Measurements from ENCODE around the gene XRCC1. TPM values are rescaled to one million over a fixed set of nuclear protein-coding genes. Genes with fewer than 3 reads are reported as not detected.

The XRCC1 gene
- total RNA-seq, 1 experiment from 2014 or later = 20.1 TPM

DNA sequence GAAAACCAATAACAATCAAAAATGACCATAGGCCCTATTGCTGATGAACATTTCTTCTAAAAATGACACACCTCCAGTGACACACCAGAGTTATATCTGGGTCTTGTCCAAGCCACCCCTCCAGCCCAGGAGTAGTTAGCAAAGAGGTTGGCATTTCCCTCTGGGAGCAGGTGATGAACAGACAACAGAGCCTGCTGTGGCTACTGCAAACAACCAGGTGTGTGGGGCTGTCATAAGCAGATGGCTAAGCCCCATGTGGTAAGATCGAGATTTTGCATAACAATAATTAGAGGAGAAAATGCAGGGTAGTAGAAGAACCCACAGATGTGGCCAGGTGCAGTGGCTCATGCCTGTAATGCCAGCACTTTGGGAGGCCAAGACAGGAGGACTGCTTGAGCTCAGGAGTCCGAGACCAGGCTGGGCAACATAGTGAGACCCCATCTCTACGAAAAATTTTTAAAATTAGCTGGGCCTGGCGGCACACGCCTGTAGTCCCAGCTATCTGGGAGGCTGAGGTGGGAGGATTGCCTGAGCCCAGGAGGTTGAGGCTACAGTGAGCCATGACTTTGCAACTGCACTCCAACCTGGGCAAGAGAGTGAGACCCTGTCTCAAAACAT is 5.0 kb downstream of the XRCC1 start:
- ChIA-PET POLR2A (no interaction called here), CTCF (no interaction called here)
- Histone ChIP-seq H3K27ac (ENCODE audit: low read length) (no peak overlapping the region), H3K4me1 (ENCODE audit: control insufficient read depth, insufficient read depth, low read length) (peaks cover 3% of the 10 kb centered on the region; the same call in 1 of the 2 replicates), H3K4me3 (ENCODE audit: low read depth in 2 of 2, low read length in 2 of 2) (no peak overlapping the region), H3K36me3 (ENCODE audit: control insufficient read depth, insufficient read depth, low read length) (peaks cover 7% of the 10 kb centered on the region; the same call in 1 of the 2 replicates), H3K9me3 (ENCODE audit: control insufficient read depth, insufficient read depth, low read depth, low read length) (no peaks in the 10 kb centered on the region), H3K27me3 (ENCODE audit: control insufficient read depth, insufficient read depth, low read length) (no peaks in the 10 kb centered on the region)
- BruUV-seq (replicated peaks) = no TSS peak
- intact Hi-C loops (cut with micrococcal nuclease; ENCODE audit: unreplicated experiment) (no loop called here), in situ Hi-C loops (cut with HindIII; ENCODE audit: low pct_unique_long_range_greater_than_20kb, low sequenced_read_pairs) (no loop called here)
- ATAC-seq = no peak
- no peak for TF ChIP-seq POLR2AphosphoS5 (IDR thresholded peaks at IDR 0.05; ENCODE audit: low read depth, low read length)
- TF ChIP-seq SIN3A (IDR thresholded peaks at IDR 0.05; ENCODE audit: borderline replicate concordance, insufficient read depth, low read depth, low read length) = no peak
- no peak for TF ChIP-seq TCF7L2 (IDR thresholded peaks at IDR 0.05; ENCODE audit: low read depth, low read length)
- TF ChIP-seq, protein P1, sequence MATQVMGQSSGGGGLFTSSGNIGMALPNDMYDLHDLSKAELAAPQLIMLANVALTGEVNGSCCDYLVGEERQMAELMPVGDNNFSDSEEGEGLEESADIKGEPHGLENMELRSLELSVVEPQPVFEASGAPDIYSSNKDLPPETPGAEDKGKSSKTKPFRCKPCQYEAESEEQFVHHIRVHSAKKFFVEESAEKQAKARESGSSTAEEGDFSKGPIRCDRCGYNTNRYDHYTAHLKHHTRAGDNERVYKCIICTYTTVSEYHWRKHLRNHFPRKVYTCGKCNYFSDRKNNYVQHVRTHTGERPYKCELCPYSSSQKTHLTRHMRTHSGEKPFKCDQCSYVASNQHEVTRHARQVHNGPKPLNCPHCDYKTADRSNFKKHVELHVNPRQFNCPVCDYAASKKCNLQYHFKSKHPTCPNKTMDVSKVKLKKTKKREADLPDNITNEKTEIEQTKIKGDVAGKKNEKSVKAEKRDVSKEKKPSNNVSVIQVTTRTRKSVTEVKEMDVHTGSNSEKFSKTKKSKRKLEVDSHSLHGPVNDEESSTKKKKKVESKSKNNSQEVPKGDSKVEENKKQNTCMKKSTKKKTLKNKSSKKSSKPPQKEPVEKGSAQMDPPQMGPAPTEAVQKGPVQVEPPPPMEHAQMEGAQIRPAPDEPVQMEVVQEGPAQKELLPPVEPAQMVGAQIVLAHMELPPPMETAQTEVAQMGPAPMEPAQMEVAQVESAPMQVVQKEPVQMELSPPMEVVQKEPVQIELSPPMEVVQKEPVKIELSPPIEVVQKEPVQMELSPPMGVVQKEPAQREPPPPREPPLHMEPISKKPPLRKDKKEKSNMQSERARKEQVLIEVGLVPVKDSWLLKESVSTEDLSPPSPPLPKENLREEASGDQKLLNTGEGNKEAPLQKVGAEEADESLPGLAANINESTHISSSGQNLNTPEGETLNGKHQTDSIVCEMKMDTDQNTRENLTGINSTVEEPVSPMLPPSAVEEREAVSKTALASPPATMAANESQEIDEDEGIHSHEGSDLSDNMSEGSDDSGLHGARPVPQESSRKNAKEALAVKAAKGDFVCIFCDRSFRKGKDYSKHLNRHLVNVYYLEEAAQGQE (IDR thresholded peaks at IDR 0.05; ENCODE audit: insufficient read depth in 1 of 2, low read depth in 2 of 2, low read length in 1 of 2) = no peak
- TF ChIP-seq CTCF (IDR thresholded peaks at IDR 0.05) = no peak
- no peak for DNase-seq (ENCODE audit: low read depth, low spot score)

GRCh38 chr19:43569657-43570056 is 5.7 kb downstream of the XRCC1 start:
- CTCF ChIA-PET = no interaction called here

More at GRCh38 chr19:43569657-43570056, 5.7 kb downstream of the XRCC1 start:
- ATAC-seq (no peak), DNase-seq (ENCODE audit: low read depth, low spot score) (no peak)
- no peak overlapping the region for H3K27ac ChIP-seq (ENCODE audit: low read length)
- no TSS peak for BruUV-seq (replicated peaks)
- peaks cover under 1% of the 10 kb centered on the region; the same call in 1 of the 2 replicates for H3K36me3 ChIP-seq (ENCODE audit: control insufficient read depth, insufficient read depth, low read length)
- H3K9me3 ChIP-seq (ENCODE audit: control insufficient read depth, insufficient read depth, low read depth, low read length) = no peaks in the 10 kb centered on the region
- intact Hi-C loops (cut with micrococcal nuclease; ENCODE audit: unreplicated experiment) (no loop called here), in situ Hi-C loops (cut with HindIII; ENCODE audit: low pct_unique_long_range_greater_than_20kb, low sequenced_read_pairs) (no loop called here)
- peaks cover 2% of the 10 kb centered on the region; the same call in 1 of the 2 replicates for H3K4me1 ChIP-seq (ENCODE audit: control insufficient read depth, insufficient read depth, low read length)
- no peak overlapping the region for H3K4me3 ChIP-seq (ENCODE audit: low read depth in 2 of 2, low read length in 2 of 2)
- no peaks in the 10 kb centered on the region for H3K27me3 ChIP-seq (ENCODE audit: control insufficient read depth, insufficient read depth, low read length)
- TF ChIP-seq TCF7L2 (IDR thresholded peaks at IDR 0.05; ENCODE audit: low read depth, low read length) (no peak), POLR2AphosphoS5 (IDR thresholded peaks at IDR 0.05; ENCODE audit: low read depth, low read length) (no peak), CTCF (IDR thresholded peaks at IDR 0.05) (no peak), SIN3A (IDR thresholded peaks at IDR 0.05; ENCODE audit: borderline replicate concordance, insufficient read depth, low read depth, low read length) (no peak)
- TF ChIP-seq, protein P1 (IDR thresholded peaks at IDR 0.05; ENCODE audit: insufficient read depth in 1 of 2, low read depth in 2 of 2, low read length in 1 of 2) = no peak
- POLR2A ChIA-PET = no interaction called here
